Measurements from ENCODE around the gene LAIR2. TPM values are rescaled to one million over a fixed set of nuclear protein-coding genes. Genes with fewer than 3 reads are reported as not detected.

Gene LAIR2
- total and polyA plus RNA-seq, 2 of the 13 experiments (the other 11 are each of a cell fraction or from before 2014, with no cell fraction given) = 1.3 to 1.9 TPM

DNA sequence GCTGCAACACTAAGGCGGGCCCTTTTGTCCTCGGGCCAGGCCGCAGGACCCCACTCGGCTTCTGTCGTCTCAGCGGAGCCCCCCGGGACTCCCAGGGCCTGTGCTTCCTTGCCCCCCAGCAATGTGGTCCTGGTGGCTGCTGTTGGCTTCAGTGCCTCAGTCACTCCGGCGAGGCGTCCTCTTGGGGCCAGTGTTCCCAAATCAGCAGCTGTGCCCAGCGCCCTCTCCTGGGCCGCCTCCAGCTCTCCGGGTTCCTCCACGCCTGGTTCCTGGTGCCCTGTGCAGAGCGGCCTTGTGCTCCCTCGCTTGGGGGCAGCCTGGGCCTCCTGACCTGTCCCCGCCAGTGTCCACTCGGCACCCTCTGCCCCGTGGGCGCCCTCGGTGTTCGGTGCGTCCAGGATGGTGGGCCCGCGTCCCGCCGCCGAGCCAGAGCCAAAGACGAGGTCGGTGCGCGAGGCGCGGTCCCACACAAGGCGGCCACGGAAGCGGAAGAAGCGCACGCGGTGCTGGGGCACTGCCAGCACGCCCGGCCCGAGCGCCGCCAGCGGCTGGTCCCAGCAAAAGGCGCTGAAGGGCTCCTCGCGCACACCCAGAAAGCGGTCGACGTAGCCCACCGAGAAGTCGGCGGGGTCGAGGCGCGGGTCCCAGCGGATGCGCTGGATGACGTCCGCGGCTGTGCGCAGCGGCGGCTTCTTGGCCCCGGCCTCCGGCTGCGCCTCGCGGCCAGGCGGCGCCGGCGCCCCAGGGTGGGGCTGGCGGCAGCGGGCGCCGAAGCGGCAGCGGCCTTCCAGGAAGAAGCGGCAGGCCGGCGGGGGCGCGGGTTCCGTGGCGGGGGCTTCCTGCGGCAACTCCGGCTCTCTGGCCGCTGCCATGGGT, 39.7 kb upstream of the LAIR2 start (continued):
- TF ChIP-seq, protein P1, sequence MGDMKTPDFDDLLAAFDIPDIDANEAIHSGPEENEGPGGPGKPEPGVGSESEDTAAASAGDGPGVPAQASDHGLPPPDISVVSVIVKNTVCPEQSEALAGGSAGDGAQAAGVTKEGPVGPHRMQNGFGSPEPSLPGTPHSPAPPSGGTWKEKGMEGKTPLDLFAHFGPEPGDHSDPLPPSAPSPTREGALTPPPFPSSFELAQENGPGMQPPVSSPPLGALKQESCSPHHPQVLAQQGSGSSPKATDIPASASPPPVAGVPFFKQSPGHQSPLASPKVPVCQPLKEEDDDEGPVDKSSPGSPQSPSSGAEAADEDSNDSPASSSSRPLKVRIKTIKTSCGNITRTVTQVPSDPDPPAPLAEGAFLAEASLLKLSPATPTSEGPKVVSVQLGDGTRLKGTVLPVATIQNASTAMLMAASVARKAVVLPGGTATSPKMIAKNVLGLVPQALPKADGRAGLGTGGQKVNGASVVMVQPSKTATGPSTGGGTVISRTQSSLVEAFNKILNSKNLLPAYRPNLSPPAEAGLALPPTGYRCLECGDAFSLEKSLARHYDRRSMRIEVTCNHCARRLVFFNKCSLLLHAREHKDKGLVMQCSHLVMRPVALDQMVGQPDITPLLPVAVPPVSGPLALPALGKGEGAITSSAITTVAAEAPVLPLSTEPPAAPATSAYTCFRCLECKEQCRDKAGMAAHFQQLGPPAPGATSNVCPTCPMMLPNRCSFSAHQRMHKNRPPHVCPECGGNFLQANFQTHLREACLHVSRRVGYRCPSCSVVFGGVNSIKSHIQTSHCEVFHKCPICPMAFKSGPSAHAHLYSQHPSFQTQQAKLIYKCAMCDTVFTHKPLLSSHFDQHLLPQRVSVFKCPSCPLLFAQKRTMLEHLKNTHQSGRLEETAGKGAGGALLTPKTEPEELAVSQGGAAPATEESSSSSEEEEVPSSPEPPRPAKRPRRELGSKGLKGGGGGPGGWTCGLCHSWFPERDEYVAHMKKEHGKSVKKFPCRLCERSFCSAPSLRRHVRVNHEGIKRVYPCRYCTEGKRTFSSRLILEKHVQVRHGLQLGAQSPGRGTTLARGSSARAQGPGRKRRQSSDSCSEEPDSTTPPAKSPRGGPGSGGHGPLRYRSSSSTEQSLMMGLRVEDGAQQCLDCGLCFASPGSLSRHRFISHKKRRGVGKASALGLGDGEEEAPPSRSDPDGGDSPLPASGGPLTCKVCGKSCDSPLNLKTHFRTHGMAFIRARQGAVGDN (CRISPR knock-in tag; IDR thresholded peaks at IDR 0.05) = peak; percentile 96
- TF ChIP-seq KAT7 (CRISPR knock-in tag; IDR thresholded peaks at IDR 0.05; ENCODE audit: borderline replicate concordance) (no peak), MTF1 (CRISPR knock-in tag; IDR thresholded peaks at IDR 0.05) (peak; percentile 78; the same call in 1 of the 2 replicates), RBM22 (optimal IDR thresholded peaks at IDR 0.05; ENCODE audit: low read length) (peak; percentile 72), NFE2L2 (IDR thresholded peaks at IDR 0.05; ENCODE audit: low read length) (no peak), ZNF761 (CRISPR knock-in tag; conservative IDR thresholded peaks at IDR 0.05) (no peak), ARNT2 (CRISPR knock-in tag; IDR thresholded peaks at IDR 0.05; ENCODE audit: low read depth) (peak; percentile 59; the same call in 1 of the 2 replicates), ZNF33B (CRISPR knock-in tag; IDR thresholded peaks at IDR 0.05) (no peak), ZNF546 (CRISPR knock-in tag; conservative IDR thresholded peaks at IDR 0.05) (peak; percentile 75; the same call in 1 of the 2 replicates), ATRX (CRISPR knock-in tag; IDR thresholded peaks at IDR 0.05; ENCODE audit: borderline replicate concordance) (no peak), ZNF10 (CRISPR knock-in tag; IDR thresholded peaks at IDR 0.05; ENCODE audit: borderline replicate concordance, low read depth) (no peak), CEBPB (IDR thresholded peaks at IDR 0.05; ENCODE audit: borderline replicate concordance, low read depth, low read length) (no peak), AFF4 (CRISPR knock-in tag; IDR thresholded peaks at IDR 0.05) (no peak), DMTF1 (CRISPR knock-in tag; IDR thresholded peaks at IDR 0.05) (no peak), SSRP1 (CRISPR knock-in tag; IDR thresholded peaks at IDR 0.05) (no peak), ZBTB34 (CRISPR knock-in tag; IDR thresholded peaks at IDR 0.05) (no peak), ZNF839 (CRISPR knock-in tag; IDR thresholded peaks at IDR 0.05; ENCODE audit: borderline replicate concordance) (no peak)
